Body of pancreas (tissue), 4 donors: ENCODE results near the gene ARHGAP36.

ENCODE experiments used
- POLR2A ChIP-seq, 3 donors: fragments of 450-650 bp; IDR thresholded peaks; one replicate each; pipeline ENCODE4 v1.6.1; 2016; ENCODE audit warnings: antibody characterized with exemption in 3 of 3, mild to moderate bottlenecking in 2 of 3
- TF ChIP-seq, protein P1 (sequence below), 7 experiments: fragments of 450-650 bp in 4 of 7; fragments of 200-600 bp in 3 of 7; sonication (generic) in 3 of 7; IDR thresholded peaks; one replicate each; pipeline ENCODE4 v1.5.1; 2016 to 2019; ENCODE audit warnings: antibody characterized with exemption in 7 of 7

DNA sequence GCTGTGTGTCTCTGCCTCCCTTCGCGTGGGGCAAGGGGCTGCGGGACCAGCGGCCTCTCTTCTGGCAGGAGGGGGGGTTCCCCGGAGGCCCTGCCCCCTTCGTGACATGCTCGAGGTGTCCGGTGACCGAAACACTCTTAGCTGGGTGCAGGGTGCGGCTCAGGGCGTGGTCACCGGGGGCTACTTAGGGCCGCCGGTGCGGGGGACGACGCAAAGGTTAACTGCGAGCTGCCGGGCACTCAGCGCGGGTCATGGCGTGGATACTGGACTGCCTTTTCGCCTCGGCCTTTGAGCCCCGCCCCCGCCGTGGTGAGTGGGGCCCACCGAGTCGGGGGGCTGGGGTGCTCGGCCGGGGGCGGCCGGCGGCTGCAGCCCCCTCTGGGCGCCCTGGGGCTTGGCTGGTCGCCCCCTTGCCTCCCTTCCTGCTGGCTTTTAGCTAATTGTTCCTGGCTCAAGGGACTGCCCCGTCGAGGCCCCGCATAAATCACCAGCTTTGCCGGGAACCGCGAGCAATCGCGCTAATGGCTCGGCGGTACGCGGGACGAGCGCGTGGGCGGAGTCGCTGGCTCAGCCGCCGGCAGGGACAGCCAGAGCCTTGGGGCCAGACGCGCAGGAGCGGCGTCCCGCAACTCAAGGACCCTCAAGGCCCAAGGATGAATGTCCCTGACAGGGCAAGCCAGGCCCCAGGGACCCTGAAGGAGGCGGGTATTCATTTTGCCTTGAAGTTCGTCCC lies at the start of gene ARHGAP36:
- TF ChIP-seq, protein P1, sequence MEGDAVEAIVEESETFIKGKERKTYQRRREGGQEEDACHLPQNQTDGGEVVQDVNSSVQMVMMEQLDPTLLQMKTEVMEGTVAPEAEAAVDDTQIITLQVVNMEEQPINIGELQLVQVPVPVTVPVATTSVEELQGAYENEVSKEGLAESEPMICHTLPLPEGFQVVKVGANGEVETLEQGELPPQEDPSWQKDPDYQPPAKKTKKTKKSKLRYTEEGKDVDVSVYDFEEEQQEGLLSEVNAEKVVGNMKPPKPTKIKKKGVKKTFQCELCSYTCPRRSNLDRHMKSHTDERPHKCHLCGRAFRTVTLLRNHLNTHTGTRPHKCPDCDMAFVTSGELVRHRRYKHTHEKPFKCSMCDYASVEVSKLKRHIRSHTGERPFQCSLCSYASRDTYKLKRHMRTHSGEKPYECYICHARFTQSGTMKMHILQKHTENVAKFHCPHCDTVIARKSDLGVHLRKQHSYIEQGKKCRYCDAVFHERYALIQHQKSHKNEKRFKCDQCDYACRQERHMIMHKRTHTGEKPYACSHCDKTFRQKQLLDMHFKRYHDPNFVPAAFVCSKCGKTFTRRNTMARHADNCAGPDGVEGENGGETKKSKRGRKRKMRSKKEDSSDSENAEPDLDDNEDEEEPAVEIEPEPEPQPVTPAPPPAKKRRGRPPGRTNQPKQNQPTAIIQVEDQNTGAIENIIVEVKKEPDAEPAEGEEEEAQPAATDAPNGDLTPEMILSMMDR (IDR thresholded peaks at IDR 0.05): no peak
- TF ChIP-seq POLR2A (IDR thresholded peaks at IDR 0.05): no peak
